MG63 (cell line): ENCODE data around the gene ALOX5. TPM values are rescaled to one million over a fixed set of nuclear protein-coding genes. Genes with fewer than 3 reads are reported as not detected.
"Not testable (repeated sequence)": the region's sequence is repeated elsewhere in the genome, so short reads cannot be mapped to it uniquely, and the experiment has no call there.

Experiments
- DNase-seq: peaks from one replicate; pipeline ENCODE4 v3.0.0-alpha.2; 2020
- H3K27me3 ChIP-seq: fragments of 250-450 bp; sonication (Bioruptor Pico); 2 replicates; pipeline ENCODE4 v1.5.1; 2020; ENCODE audit warnings: mild to moderate bottlenecking, moderate library complexity
- H3K36me3 ChIP-seq: fragments of 250-450 bp; sonication (Bioruptor Pico); 2 replicates; pipeline ENCODE4 v1.5.1; 2020; ENCODE audit warnings: mild to moderate bottlenecking, moderate library complexity
- H3K4me3 ChIP-seq: fragments of 250-450 bp; sonication (Bioruptor Pico); 2 replicates; pipeline ENCODE4 v1.5.1; 2020; ENCODE audit warnings: mild to moderate bottlenecking, moderate library complexity
- H3K9me3 ChIP-seq: fragments of 250-450 bp; sonication (Bioruptor Pico); 2 replicates; pipeline ENCODE4 v1.5.1; 2020; ENCODE audit warnings: mild to moderate bottlenecking, moderate library complexity
- total RNA-seq: library from RNA; depleted of rRNA; stranded (reverse); fragments of >200 nt; shearing (Covaris generic); gene quantifications from 2 replicates; pipeline ENCODE4 v1.2.3, GENCODE V29; 2014; ENCODE audit warnings: low replicate concordance

ALOX5 gene
- total RNA-seq, 1 experiment from 2014 or later, result not detected

- H3K9me3 ChIP-seq, result no peaks in the 10 kb centered on the region
- no peaks in the 10 kb centered on the region for H3K27me3 ChIP-seq
- DNase-seq, result no peak
- H3K36me3 ChIP-seq, result no peaks in the 10 kb centered on the region
- H3K4me3 ChIP-seq, result no peak overlapping the region
Observed at GRCh38 chr10:45410807-45411606, 37.0 kb downstream of the ALOX5 start.

GRCh38 chr10:45411607-45411940 lies 37.6 kb downstream of the ALOX5 start:
- DNase-seq, result no peak
- Histone ChIP-seq H3K27me3 (no peaks in the 10 kb centered on the region), H3K36me3 (no peaks in the 10 kb centered on the region), H3K4me3 (no peak overlapping the region), H3K9me3 (no peaks in the 10 kb centered on the region)

- not testable (repeated sequence) for H3K36me3 ChIP-seq, DNase-seq, H3K27me3 ChIP-seq, H3K9me3 ChIP-seq, H3K4me3 ChIP-seq
Observed at GRCh38 chr10:45415062-45415461, 41.0 kb downstream of the ALOX5 start.

GRCh38 chr10:45416603-45417002 lies 42.6 kb downstream of the ALOX5 start:
- Histone ChIP-seq H3K9me3 (no peaks in the 10 kb centered on the region), H3K36me3 (no peaks in the 10 kb centered on the region), H3K27me3 (no peaks in the 10 kb centered on the region), H3K4me3 (no peak overlapping the region)
- no peak for DNase-seq

- no peaks in the 10 kb centered on the region for H3K27me3 ChIP-seq
- no peaks in the 10 kb centered on the region for H3K9me3 ChIP-seq
- DNase-seq, result no peak
- H3K4me3 ChIP-seq, result no peak overlapping the region
- no peaks in the 10 kb centered on the region for H3K36me3 ChIP-seq
Observed at GRCh38 chr10:45417746-45418145, 43.7 kb downstream of the ALOX5 start.

- H3K36me3 ChIP-seq, result no peaks in the 10 kb centered on the region
- H3K4me3 ChIP-seq, result peak overlapping the region; percentile 49
- DNase-seq, result no peak
- H3K27me3 ChIP-seq, result no peaks in the 10 kb centered on the region
- no peaks in the 10 kb centered on the region for H3K9me3 ChIP-seq
Observed at GRCh38 chr10:45418417-45418848, 44.4 kb downstream of the ALOX5 start.

- Histone ChIP-seq H3K4me3 (peak overlapping the region; percentile 49), H3K27me3 (no peaks in the 10 kb centered on the region), H3K36me3 (no peaks in the 10 kb centered on the region), H3K9me3 (no peaks in the 10 kb centered on the region)
- peak; percentile 74 for DNase-seq
Observed at GRCh38 chr10:45418849-45419675, 45.0 kb downstream of the ALOX5 start.

GRCh38 chr10:45419676-45420025 lies 45.6 kb downstream of the ALOX5 start:
- Histone ChIP-seq H3K27me3 (no peaks in the 10 kb centered on the region), H3K4me3 (peak overlapping the region; percentile 49)
- DNase-seq, result peak; percentile 42

GRCh38 chr10:45420453-45421192 lies 46.6 kb downstream of the ALOX5 start:
- H3K9me3 ChIP-seq, result no peaks in the 10 kb centered on the region
- DNase-seq, result peak; percentile 96
- no peaks in the 10 kb centered on the region for H3K36me3 ChIP-seq
- no peak overlapping the region for H3K4me3 ChIP-seq
- no peaks in the 10 kb centered on the region for H3K27me3 ChIP-seq

More at GRCh38 chr10:45419676-45420025, 45.6 kb downstream of the ALOX5 start:
- Histone ChIP-seq H3K9me3 (no peaks in the 10 kb centered on the region), H3K36me3 (no peaks in the 10 kb centered on the region)

- Histone ChIP-seq H3K4me3 (no peak overlapping the region), H3K9me3 (no peaks in the 10 kb centered on the region), H3K27me3 (no peaks in the 10 kb centered on the region), H3K36me3 (no peaks in the 10 kb centered on the region)
- no peak for DNase-seq
Observed at GRCh38 chr10:45421221-45422097, 47.4 kb downstream of the ALOX5 start.

- Histone ChIP-seq H3K27me3 (no peaks in the 10 kb centered on the region), H3K4me3 (no peak overlapping the region), H3K36me3 (no peaks in the 10 kb centered on the region), H3K9me3 (no peaks in the 10 kb centered on the region)
- no peak for DNase-seq
Observed at GRCh38 chr10:45422207-45422865, 48.3 kb downstream of the ALOX5 start.

GRCh38 chr10:45422866-45423659 lies 49.0 kb downstream of the ALOX5 start:
- no peak for DNase-seq
- Histone ChIP-seq H3K36me3 (no peaks in the 10 kb centered on the region), H3K27me3 (no peaks in the 10 kb centered on the region), H3K9me3 (no peaks in the 10 kb centered on the region), H3K4me3 (no peak overlapping the region)

- DNase-seq, result no peak
- H3K36me3 ChIP-seq, result no peaks in the 10 kb centered on the region
- no peaks in the 10 kb centered on the region for H3K27me3 ChIP-seq
Observed at GRCh38 chr10:45423976-45424499, 50.0 kb downstream of the ALOX5 start.

GRCh38 chr10:45424668-45425404 lies 50.8 kb downstream of the ALOX5 start:
- no peaks in the 10 kb centered on the region for H3K36me3 ChIP-seq
- H3K9me3 ChIP-seq, result no peaks in the 10 kb centered on the region
- no peaks in the 10 kb centered on the region for H3K27me3 ChIP-seq
- DNase-seq, result no peak
- H3K4me3 ChIP-seq, result no peak overlapping the region

More at GRCh38 chr10:45423976-45424499, 50.0 kb downstream of the ALOX5 start:
- Histone ChIP-seq H3K4me3 (no peak overlapping the region), H3K9me3 (no peaks in the 10 kb centered on the region)
